Activated T-cell treated with anti-CD3 and anti-CD28 coated beads, Interleukin-2, amount 50 U/mL, for 72 hours (primary cell): Measurements from ENCODE around the gene DLX5. TPM values are rescaled to one million over a fixed set of nuclear protein-coding genes. Genes with fewer than 3 reads are reported as not detected.

Source experiments
- ATAC-seq, 2 donors: fragments of 150-1000 bp; cut with Tn5 transposase; replicated peaks in 1 of 2; 2 replicates each; pipeline ENCODE4 v1.10.0; 2021; ENCODE audit warnings: moderate library complexity in 2 of 2, mild to moderate bottlenecking in 1 of 2
- DNase-seq, 2 donors: peaks; one replicate each; pipeline ENCODE4 v3.0.0; 2021 to 2022; ENCODE audit warnings: mixed read lengths in 1 of 2
- H3K27ac Mint-ChIP-seq: one replicate; pipeline ENCODE4 v1.8.0; 2022; ENCODE audit warnings: mild to moderate bottlenecking, moderate library complexity, mixed read lengths
- H3K27me3 Mint-ChIP-seq: one replicate; pipeline ENCODE4 v1.8.0; 2022; ENCODE audit warnings: low read depth, mixed read lengths
- H3K36me3 Mint-ChIP-seq, 2 donors: one replicate each; pipeline ENCODE4 v1.8.0; 2022; ENCODE audit warnings: mixed read lengths in 2 of 2, mild to moderate bottlenecking in 1 of 2; ENCODE audit not compliant: insufficient read depth in 2 of 2
- H3K4me1 Mint-ChIP-seq: one replicate; pipeline ENCODE4 v1.8.0; 2022; ENCODE audit warnings: low read depth, mixed read lengths
- H3K4me3 Mint-ChIP-seq, 2 donors: one replicate each; pipeline ENCODE4 v1.8.0; 2022; ENCODE audit warnings: mild to moderate bottlenecking in 2 of 2, mixed read lengths in 2 of 2, moderate library complexity in 2 of 2
- H3K9me3 Mint-ChIP-seq, 2 donors: one replicate each; pipeline ENCODE4 v1.8.0; 2022; ENCODE audit warnings: mixed read lengths in 2 of 2
- total RNA-seq, 2 donors: library from RNA; stranded (reverse); gene quantifications; one replicate each; pipeline ENCODE4 v1.2.3, GENCODE V29; 2022

DLX5 gene
- total RNA-seq, 2 donors from 2014 or later = not detected

GRCh38 chr7:97006055-97006815 lies 18.4 kb downstream of the DLX5 start:
- H3K4me3 Mint-ChIP-seq = peak overlapping the region; percentile 82 to 86
- peaks cover 68% of the 10 kb centered on the region for H3K27me3 Mint-ChIP-seq
- H3K4me1 Mint-ChIP-seq = peaks cover 19% of the 10 kb centered on the region
- peak; percentile 76 for ATAC-seq
- peak; percentile 48 to 60 for DNase-seq
- H3K9me3 Mint-ChIP-seq = peaks cover 0 to 2% of the 10 kb centered on the region in 2 donors
- H3K36me3 Mint-ChIP-seq = no peaks in the 10 kb centered on the region
- H3K27ac Mint-ChIP-seq = no peak overlapping the region

- H3K4me1 Mint-ChIP-seq = peaks cover 18% of the 10 kb centered on the region
- H3K4me3 Mint-ChIP-seq = peak within 1 kb of the TSS; percentile 82 to 85
- DNase-seq = peak; percentile 48 to 50
- H3K27me3 Mint-ChIP-seq = peaks cover 71% of the 10 kb centered on the region
- H3K36me3 Mint-ChIP-seq = peaks cover 0 to 3% of the 10 kb centered on the region in 2 donors
- H3K9me3 Mint-ChIP-seq = peaks cover 0 to 2% of the 10 kb centered on the region in 2 donors
- H3K27ac Mint-ChIP-seq = no peak within 1 kb of the TSS
- ATAC-seq = peak; percentile 61 to 70
Observed at GRCh38 chr7:97005183-97006054, 19.2 kb downstream of the DLX5 start, which contains the start of gene DLX6. Gene DLX6 (plus strand): TSS chr7:97005553. CDS start chr7:97005978, 425 bp downstream.

GRCh38 chr7:97004247-97005182 lies 20.1 kb downstream of the DLX5 start:
- Mint-ChIP-seq H3K36me3 (peaks cover 0 to 3% of the 10 kb centered on the region in 2 donors), H3K4me1 (peaks cover 18% of the 10 kb centered on the region), H3K9me3 (peaks cover 0 to 2% of the 10 kb centered on the region in 2 donors), H3K4me3 (peak overlapping the region; percentile 81 to 85), H3K27ac (no peak overlapping the region), H3K27me3 (peaks cover 71% of the 10 kb centered on the region)
- ATAC-seq (no peak), DNase-seq (no peak)

GRCh38 chr7:97003262-97004246 lies 21.1 kb downstream of the DLX5 start:
- Mint-ChIP-seq H3K36me3 (peaks cover 1 to 3% of the 10 kb centered on the region in 2 donors), H3K4me3 (peak overlapping the region; percentile 11 to 36), H3K27me3 (peaks cover 72% of the 10 kb centered on the region), H3K27ac (peak overlapping the region; percentile 12), H3K4me1 (peaks cover 18% of the 10 kb centered on the region), H3K9me3 (peaks cover 0 to 2% of the 10 kb centered on the region in 2 donors)
- no peak for DNase-seq
- no peak for ATAC-seq

GRCh38 chr7:97002555-97003261 lies 21.9 kb downstream of the DLX5 start:
- Mint-ChIP-seq H3K27me3 (peaks cover 72% of the 10 kb centered on the region), H3K4me3 (peak overlapping the region in 1 of 2 donors; percentile 24), H3K36me3 (peaks cover 1 to 3% of the 10 kb centered on the region in 2 donors), H3K27ac (no peak overlapping the region), H3K9me3 (peaks cover 0 to 2% of the 10 kb centered on the region in 2 donors), H3K4me1 (peaks cover 18% of the 10 kb centered on the region)
- DNase-seq (no peak), ATAC-seq (no peak)

- DNase-seq = no peak
- Mint-ChIP-seq H3K27ac (no peak overlapping the region), H3K9me3 (peaks cover 0 to 2% of the 10 kb centered on the region in 2 donors), H3K36me3 (peaks cover 1 to 3% of the 10 kb centered on the region in 2 donors), H3K4me1 (peaks cover 23% of the 10 kb centered on the region), H3K27me3 (peaks cover 72% of the 10 kb centered on the region), H3K4me3 (no peak overlapping the region)
- ATAC-seq = no peak
Observed at GRCh38 chr7:97001656-97002554, 22.7 kb downstream of the DLX5 start.

- peaks cover 1 to 3% of the 10 kb centered on the region in 2 donors for H3K36me3 Mint-ChIP-seq
- H3K27me3 Mint-ChIP-seq = peaks cover 73% of the 10 kb centered on the region
- no peak overlapping the region for H3K27ac Mint-ChIP-seq
- H3K4me3 Mint-ChIP-seq = no peak overlapping the region
- H3K4me1 Mint-ChIP-seq = peaks cover 21% of the 10 kb centered on the region
- H3K9me3 Mint-ChIP-seq = peaks cover 0 to 2% of the 10 kb centered on the region in 2 donors
- DNase-seq (no peak), ATAC-seq (no peak)
Observed at GRCh38 chr7:97001221-97001620, 23.4 kb downstream of the DLX5 start.

- peaks cover 4 to 5% of the 10 kb centered on the region in 2 donors for H3K36me3 Mint-ChIP-seq
- peaks cover 96% of the 10 kb centered on the region for H3K27me3 Mint-ChIP-seq
- H3K27ac Mint-ChIP-seq = no peak overlapping the region
- no peak overlapping the region for H3K4me3 Mint-ChIP-seq
- DNase-seq (no peak), ATAC-seq (no peak)
- peaks cover 11% of the 10 kb centered on the region for H3K4me1 Mint-ChIP-seq
- peaks cover 0 to 2% of the 10 kb centered on the region in 2 donors for H3K9me3 Mint-ChIP-seq
Observed at GRCh38 chr7:96998744-96999143, 25.9 kb downstream of the DLX5 start.

- H3K4me1 Mint-ChIP-seq = peaks cover 11% of the 10 kb centered on the region
- ATAC-seq (no peak), DNase-seq (no peak)
- H3K9me3 Mint-ChIP-seq = peaks cover 0 to 2% of the 10 kb centered on the region in 2 donors
- H3K27ac Mint-ChIP-seq = no peak overlapping the region
- no peak overlapping the region for H3K4me3 Mint-ChIP-seq
- peaks cover 97% of the 10 kb centered on the region for H3K27me3 Mint-ChIP-seq
- peaks cover 4 to 5% of the 10 kb centered on the region in 2 donors for H3K36me3 Mint-ChIP-seq
Observed at GRCh38 chr7:96998333-96998732, 26.3 kb downstream of the DLX5 start.

DNA sequence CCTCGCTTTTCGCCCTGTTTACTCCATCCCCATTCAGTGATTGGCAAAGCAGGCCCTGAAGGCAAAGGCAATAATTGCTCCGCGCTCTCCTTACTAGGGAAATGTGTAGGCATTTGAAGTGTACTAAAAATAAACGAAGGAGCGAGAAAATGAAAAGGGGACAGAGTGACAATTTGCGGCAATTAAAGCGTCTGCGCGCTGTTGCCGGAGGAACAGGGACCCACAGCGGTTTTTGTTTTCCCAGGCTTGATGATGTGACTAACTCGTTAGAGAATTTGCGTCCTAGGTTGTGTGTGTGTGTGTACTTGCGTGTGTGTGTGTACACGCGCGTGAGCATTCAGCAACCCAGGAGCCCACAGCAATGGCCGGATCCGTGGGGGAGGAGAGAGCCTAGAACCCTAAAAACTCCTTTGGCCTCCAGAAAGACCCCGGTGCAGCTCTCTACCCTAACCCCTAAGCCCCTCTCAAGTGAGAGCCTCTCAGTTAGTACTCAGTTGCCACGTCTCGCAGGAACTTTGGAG lies 27.1 kb downstream of the DLX5 start:
- ATAC-seq (no peak), DNase-seq (no peak)
- peaks cover 97% of the 10 kb centered on the region for H3K27me3 Mint-ChIP-seq
- no peak overlapping the region for H3K27ac Mint-ChIP-seq
- H3K36me3 Mint-ChIP-seq = peaks cover 7 to 8% of the 10 kb centered on the region in 2 donors
- H3K4me1 Mint-ChIP-seq = peaks cover 17% of the 10 kb centered on the region
- no peak overlapping the region for H3K4me3 Mint-ChIP-seq
- peaks cover 0 to 3% of the 10 kb centered on the region in 2 donors for H3K9me3 Mint-ChIP-seq
